WI38 (cell line): ENCODE data around the gene DNMT3A.

Experiments
- H3K4me3 ChIP-seq: 2 replicates; pipeline ENCODE4 v1.5.1; 2011; ENCODE audit warnings: low read depth, mild to moderate bottlenecking, control low read depth, low read length
- TF ChIP-seq, protein P1 (sequence below): IDR thresholded peaks from 2 replicates; pipeline ENCODE4 v1.5.1; 2012; ENCODE audit warnings: low read depth, mild to moderate bottlenecking, control low read depth, low read length

Gene DNMT3A

DNA sequence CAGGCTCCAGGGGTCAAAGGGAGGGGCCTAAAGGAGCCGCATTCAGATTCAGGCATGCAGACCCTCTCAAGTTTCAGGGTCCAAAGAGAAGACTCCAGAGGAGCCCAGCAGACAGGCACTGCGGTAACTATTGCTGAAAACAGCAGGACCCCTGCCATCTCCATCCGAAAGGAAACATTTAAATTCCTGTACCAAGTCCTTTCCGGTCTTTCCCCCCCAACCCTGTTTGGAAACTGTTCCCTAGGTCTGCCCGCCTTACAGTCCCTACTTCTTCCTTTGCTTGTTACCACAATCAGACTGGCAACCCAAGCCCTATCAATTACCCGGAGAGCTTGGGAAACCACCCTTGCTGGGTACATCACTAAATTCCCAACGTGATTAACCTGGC is 82.0 kb downstream of the DNMT3A start:
- no peak overlapping the region for H3K4me3 ChIP-seq
- TF ChIP-seq, protein P1, sequence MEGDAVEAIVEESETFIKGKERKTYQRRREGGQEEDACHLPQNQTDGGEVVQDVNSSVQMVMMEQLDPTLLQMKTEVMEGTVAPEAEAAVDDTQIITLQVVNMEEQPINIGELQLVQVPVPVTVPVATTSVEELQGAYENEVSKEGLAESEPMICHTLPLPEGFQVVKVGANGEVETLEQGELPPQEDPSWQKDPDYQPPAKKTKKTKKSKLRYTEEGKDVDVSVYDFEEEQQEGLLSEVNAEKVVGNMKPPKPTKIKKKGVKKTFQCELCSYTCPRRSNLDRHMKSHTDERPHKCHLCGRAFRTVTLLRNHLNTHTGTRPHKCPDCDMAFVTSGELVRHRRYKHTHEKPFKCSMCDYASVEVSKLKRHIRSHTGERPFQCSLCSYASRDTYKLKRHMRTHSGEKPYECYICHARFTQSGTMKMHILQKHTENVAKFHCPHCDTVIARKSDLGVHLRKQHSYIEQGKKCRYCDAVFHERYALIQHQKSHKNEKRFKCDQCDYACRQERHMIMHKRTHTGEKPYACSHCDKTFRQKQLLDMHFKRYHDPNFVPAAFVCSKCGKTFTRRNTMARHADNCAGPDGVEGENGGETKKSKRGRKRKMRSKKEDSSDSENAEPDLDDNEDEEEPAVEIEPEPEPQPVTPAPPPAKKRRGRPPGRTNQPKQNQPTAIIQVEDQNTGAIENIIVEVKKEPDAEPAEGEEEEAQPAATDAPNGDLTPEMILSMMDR = no peak

DNA sequence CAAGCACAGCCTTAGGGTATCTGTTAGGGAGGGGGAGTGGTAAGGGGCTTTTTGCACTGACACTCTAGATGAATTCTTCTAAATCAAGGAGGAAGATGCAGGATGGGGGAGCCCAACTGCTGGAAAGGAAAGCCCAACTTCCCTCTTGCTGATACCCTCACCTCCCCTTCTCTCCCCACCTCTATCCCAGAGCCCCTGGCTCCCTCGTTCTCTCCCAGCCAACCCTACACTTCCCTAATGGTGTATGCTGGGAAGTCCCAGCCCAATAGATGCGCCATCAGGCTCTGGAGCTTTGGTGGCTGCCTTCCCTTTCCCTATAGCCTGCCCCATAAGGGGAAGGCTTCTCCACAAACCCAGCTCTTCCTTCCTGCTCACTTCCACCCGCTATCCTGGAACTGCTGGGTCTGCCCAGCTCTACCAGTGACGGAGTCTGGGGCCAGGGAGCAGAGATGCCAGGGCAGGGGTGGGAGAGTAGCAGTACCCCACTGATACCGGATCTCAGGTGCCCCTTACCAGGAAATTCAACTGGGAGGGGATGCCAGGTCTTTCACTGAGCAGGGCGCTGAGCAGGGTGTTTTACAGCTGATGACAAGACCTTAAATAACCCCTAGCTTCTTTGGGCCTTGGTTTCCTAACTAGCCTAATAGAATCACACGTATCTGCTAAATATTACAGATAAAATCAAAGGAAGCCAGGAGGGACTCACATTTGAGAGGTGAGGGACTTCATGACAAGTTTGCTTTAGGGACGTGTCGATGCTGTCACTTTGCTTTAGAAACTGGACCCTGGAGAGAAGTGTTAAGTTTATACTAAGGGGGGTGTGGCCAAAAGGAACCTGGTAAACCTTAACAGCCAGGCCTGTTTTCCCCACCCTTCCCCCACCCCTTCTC is 82.6 kb downstream of the DNMT3A start:
- TF ChIP-seq, protein P1 = no peak
- H3K4me3 ChIP-seq = no peak overlapping the region

DNA sequence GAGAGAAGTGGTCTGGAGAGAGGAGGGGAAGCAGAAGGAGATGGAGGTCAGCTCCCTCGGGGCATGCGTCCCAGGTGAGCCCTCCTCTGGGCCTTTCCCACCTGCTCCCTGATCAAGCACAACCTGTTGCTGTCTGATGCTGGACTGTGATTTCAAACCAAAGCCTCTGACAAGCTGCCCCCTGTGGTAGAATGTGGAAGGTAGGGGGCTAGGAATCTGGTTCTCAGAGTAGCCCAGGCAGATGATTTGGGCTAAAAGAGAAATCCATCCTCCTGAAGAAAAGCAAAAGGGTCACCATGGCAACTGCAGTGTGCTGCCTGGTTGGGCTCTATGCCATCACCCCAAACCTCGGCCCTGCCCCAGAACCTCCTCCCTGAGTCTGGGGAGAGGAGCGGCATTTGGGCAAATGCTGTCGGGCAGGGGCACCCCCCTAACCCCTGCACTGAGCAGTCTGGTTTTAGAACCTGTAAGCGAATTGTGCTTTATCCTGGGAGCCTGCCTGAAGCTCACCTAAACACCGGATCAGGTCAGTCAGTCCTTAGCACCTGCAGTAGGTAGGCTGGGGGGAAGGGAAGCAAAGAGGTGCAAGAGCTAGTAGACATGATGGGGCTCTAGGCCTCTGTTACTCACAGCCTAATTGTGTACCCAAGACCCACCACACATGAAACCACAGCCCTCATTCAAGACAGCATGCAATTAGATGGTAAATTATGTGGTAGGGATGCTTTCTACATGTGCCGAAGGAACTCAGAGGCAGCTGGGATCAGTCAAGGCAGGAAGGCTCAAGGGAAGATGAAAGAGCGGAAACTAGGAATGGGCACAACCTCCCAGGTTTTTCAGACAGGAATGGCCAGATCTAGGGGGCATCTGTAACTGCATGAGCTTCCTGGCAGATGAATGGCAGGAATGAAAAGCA is 83.5 kb downstream of the DNMT3A start:
- TF ChIP-seq, protein P1 = no peak
- no peak overlapping the region for H3K4me3 ChIP-seq

DNA sequence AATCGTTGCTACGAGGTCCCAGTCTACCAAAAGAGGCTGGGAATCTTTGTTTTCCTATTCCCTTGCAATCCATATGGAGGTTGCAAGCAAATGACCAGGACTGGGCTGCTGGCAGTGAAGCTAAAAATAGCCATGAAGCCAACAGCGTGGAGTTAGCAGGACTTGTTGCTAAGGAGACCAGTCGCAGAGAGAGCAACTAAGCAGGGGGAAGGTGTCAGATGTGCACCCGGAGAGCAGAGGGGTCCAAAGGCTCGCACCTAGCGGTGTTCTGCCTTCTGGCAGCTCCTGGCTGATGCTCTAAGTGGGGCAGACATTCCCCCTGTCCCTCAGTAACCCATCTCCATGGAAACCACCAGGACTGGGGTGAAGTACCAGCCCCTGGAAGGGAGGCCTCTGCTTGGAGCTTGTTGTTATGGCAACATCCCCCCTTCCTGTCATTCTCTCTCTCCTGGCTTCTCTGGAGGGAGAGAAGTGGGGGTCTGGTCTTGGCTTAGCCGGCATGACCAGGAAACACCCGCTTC is 84.6 kb downstream of the DNMT3A start:
- TF ChIP-seq, protein P1 = no peak
- H3K4me3 ChIP-seq = no peak overlapping the region

DNA sequence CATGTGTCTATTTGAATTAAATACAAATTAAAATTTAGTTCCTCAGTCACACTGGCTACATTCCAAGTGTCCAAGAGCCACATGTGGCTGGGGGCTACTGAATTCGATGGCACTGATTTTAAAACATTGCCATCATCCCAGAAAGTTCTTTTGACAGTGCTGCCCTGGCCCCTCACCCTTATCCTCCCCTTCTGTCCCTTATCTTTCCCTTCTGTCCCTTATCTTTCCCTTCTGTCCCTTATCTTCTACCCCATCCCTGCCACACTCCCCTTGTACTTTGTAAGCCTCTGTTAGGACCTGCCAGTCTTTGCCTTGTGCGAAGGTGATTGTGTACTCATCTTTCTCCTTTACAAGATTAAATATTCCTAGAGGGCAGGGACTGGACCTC is 85.2 kb downstream of the DNMT3A start:
- TF ChIP-seq, protein P1 = no peak
- H3K4me3 ChIP-seq = no peak overlapping the region

DNA sequence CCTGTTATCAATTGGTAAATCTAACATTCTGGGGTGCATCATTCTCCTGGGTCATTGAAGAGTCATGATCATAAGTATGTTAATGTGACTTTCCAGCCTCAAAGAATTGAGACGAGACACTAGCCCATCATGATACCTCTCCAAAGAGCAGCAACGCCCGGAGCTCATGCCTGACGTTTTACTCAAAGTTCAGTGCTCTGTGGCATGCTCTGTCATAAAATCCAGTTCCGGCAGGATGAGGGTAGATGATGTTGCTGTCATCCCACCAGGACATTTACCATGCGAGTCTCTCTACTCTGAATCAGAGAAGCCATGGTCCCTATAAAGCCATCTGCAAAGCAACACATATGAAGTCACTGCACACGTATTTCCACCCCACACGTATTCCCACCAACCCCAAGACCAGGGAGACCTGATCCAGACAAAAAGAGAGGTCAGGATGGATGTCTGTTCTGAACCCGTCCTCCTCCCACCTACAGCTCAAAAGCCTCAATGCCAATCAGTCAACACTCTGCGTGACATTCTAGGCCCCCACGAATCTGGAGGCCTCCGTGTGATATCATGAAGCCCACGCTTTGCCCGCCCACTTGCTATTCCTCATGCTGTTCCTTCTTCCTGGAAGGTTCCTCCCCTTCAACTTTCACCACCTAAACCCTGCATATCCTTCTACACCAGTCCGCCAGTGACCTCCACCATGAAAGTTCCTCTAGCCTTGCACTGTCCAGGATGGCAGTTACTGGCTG is 85.8 kb downstream of the DNMT3A start:
- TF ChIP-seq, protein P1 = no peak
- no peak overlapping the region for H3K4me3 ChIP-seq
